G401.6 (cell line): Measurements from ENCODE around the gene BRINP2.

ENCODE experiments used
- FAIRE-seq: peaks from 2 replicates; lab custom pipeline; 2012; peaks lifted over from hg19 to GRCh38; lab: Jason Lieb, UNC

The BRINP2 gene

GRCh38 chr1:177164380-177165068, 6.2 kb upstream of the BRINP2 start, which contains the start of gene ASTN1:
Gene ASTN1, minus strand, starts transcription at chr1:177164712. Its CDS starts 36 bp downstream, at chr1:177164676.
- FAIRE-seq: no peak

- no peak for FAIRE-seq
Observed at GRCh38 chr1:177165069-177165439, 5.7 kb upstream of the BRINP2 start.

- FAIRE-seq: no peak
Observed at GRCh38 chr1:177171536-177172123, 872 bp downstream of the BRINP2 start.

- FAIRE-seq: no peak
Observed at GRCh38 chr1:177172272-177172671, 1.5 kb downstream of the BRINP2 start.

- no peak for FAIRE-seq
Observed at GRCh38 chr1:177172866-177173265, 2.1 kb downstream of the BRINP2 start.

- FAIRE-seq: no peak
Observed at GRCh38 chr1:177173976-177174375, 3.2 kb downstream of the BRINP2 start.

GRCh38 chr1:177174921-177175634, 4.3 kb downstream of the BRINP2 start:
- FAIRE-seq: no peak

- FAIRE-seq: no peak
Observed at GRCh38 chr1:177181280-177181630, 10.5 kb downstream of the BRINP2 start.

- FAIRE-seq: no peak
Observed at GRCh38 chr1:177181631-177182291, 11.0 kb downstream of the BRINP2 start.

- no peak for FAIRE-seq
Observed at GRCh38 chr1:177183836-177184235, 13.1 kb downstream of the BRINP2 start.

GRCh38 chr1:177185209-177185608, 14.5 kb downstream of the BRINP2 start:
- peak; percentile 31 for FAIRE-seq

GRCh38 chr1:177186639-177187038, 15.9 kb downstream of the BRINP2 start:
- no peak for FAIRE-seq

GRCh38 chr1:177190308-177190970, 19.7 kb downstream of the BRINP2 start:
- FAIRE-seq: no peak

- FAIRE-seq: no peak
Observed at GRCh38 chr1:177198243-177198642, 27.5 kb downstream of the BRINP2 start.

GRCh38 chr1:177200290-177200689, 29.5 kb downstream of the BRINP2 start:
- FAIRE-seq: no peak

- no peak for FAIRE-seq
Observed at GRCh38 chr1:177206831-177207355, 36.1 kb downstream of the BRINP2 start.

- FAIRE-seq: no peak
Observed at GRCh38 chr1:177208920-177209319, 38.2 kb downstream of the BRINP2 start.

- no peak for FAIRE-seq
Observed at GRCh38 chr1:177209357-177209756, 38.6 kb downstream of the BRINP2 start.

- FAIRE-seq: no peak
Observed at GRCh38 chr1:177210071-177210470, 39.3 kb downstream of the BRINP2 start.

GRCh38 chr1:177211231-177211630, 40.5 kb downstream of the BRINP2 start:
- no peak for FAIRE-seq

GRCh38 chr1:177216587-177217202, 45.9 kb downstream of the BRINP2 start:
- no peak for FAIRE-seq
